Prostate gland (tissue), 2 donors: ENCODE results near the gene TBC1D2B. TPM values are rescaled to one million over a fixed set of nuclear protein-coding genes. Genes with fewer than 3 reads are reported as not detected.
A peak's percentile ranks its signal among the peaks of the same experiment; 100 is the strongest.

Source experiments
- DNase-seq: peaks from one replicate; pipeline ENCODE4 v3.0.0-alpha.2; 2019; ENCODE audit warnings: low spot score
- H3K27ac ChIP-seq, 2 donors: fragments of 200-600 bp; sonication (generic); 2 replicates each; pipeline ENCODE4 v1.5.1; 2017 to 2019
- H3K27me3 ChIP-seq: fragments of 200-600 bp; sonication (generic); replicated peaks from 2 replicates; pipeline ENCODE4 v1.5.1; 2019; ENCODE audit not compliant: insufficient read depth
- H3K36me3 ChIP-seq, 2 donors: fragments of 200-600 bp; sonication (generic); 1 replicate in 1 of 2; 2 replicates in 1 of 2; pipeline versions ENCODE4 v1.5.1 to v1.8.1; 2017 to 2019
- H3K4me1 ChIP-seq: fragments of 200-600 bp; sonication (generic); replicated peaks from 2 replicates; pipeline ENCODE4 v1.5.1; 2019
- H3K4me3 ChIP-seq, 2 donors: fragments of 200-600 bp; sonication (generic); 2 replicates each; pipeline ENCODE4 v1.5.1; 2017 to 2019
- H3K9me3 ChIP-seq: fragments of 200-600 bp; sonication (generic); 2 replicates; pipeline ENCODE4 v1.5.1; 2017
- POLR2A ChIP-seq: fragments of 450-650 bp; IDR thresholded peaks from one replicate; pipeline ENCODE4 v1.6.1; 2016; ENCODE audit warnings: antibody characterized with exemption, mild to moderate bottlenecking
- POLR2AphosphoS5 ChIP-seq: sonication (generic); formaldehyde crosslinking; IDR thresholded peaks from one replicate; pipeline ENCODE4 v1.6.1; 2017; ENCODE audit warnings: antibody characterized with exemption
- WGBS: methylation state at CpG from one replicate; pipeline ENCODE4 v1.1.5; 2018; 5-methylcytosine and 5-hydroxymethylcytosine counted together
- intact Hi-C: fragments of 100-400 bp; cut with DNase I; formaldehyde crosslinking; loops from one replicate; pipeline ENCODE4 v1.14.2; 2022
- total RNA-seq, 2 donors: library from RNA; depleted of rRNA; stranded (reverse); fragments of >200 nt; gene quantifications; one replicate each; pipeline ENCODE4 v1.1.0, GENCODE V29; 2016
- TF ChIP-seq, protein P1 (sequence below), 4 experiments: fragments of 200-600 bp in 2 of 4; fragments of 450-650 bp in 2 of 4; sonication (generic) in 2 of 4; IDR thresholded peaks; 1 replicate in 3 of 4; 2 replicates in 1 of 4; pipeline ENCODE4 v1.5.1; 2016 to 2019; ENCODE audit warnings: antibody characterized with exemption in 4 of 4, mild to moderate bottlenecking in 2 of 4, moderate library complexity in 2 of 4

TBC1D2B gene
- total RNA-seq, 2 donors from 2014 or later: 21.5 to 49.5 TPM

DNA sequence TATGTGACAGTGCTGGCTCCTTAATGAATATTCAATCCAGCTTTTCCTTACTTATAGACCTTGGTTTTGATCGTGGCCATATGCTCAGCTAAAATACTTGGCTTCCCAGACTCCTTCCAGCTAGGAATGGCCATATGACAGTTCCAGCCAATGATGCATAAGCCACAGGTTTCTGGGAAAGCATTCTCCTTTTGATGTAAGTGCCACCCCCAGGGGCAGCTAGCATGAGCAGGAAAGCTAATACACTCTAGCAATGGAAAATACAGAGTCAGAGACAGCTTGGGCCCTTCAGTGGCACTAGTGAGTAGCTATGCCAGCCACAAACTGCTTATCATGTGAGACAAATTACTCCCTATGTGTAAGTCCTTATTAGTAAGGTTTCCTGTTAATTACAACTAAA, 26.7 kb downstream of the TBC1D2B start:
- Histone ChIP-seq H3K27ac (no peak overlapping the region), H3K9me3 (no peaks in the 10 kb centered on the region), H3K36me3 (peaks cover 0 to 3% of the 10 kb centered on the region in 2 donors), H3K4me1 (peaks cover 14% of the 10 kb centered on the region), H3K27me3 (no peaks in the 10 kb centered on the region), H3K4me3 (no peak overlapping the region)
- DNase-seq: no peak
- TF ChIP-seq POLR2AphosphoS5: no peak
- no peak for TF ChIP-seq POLR2A
- TF ChIP-seq, protein P1, sequence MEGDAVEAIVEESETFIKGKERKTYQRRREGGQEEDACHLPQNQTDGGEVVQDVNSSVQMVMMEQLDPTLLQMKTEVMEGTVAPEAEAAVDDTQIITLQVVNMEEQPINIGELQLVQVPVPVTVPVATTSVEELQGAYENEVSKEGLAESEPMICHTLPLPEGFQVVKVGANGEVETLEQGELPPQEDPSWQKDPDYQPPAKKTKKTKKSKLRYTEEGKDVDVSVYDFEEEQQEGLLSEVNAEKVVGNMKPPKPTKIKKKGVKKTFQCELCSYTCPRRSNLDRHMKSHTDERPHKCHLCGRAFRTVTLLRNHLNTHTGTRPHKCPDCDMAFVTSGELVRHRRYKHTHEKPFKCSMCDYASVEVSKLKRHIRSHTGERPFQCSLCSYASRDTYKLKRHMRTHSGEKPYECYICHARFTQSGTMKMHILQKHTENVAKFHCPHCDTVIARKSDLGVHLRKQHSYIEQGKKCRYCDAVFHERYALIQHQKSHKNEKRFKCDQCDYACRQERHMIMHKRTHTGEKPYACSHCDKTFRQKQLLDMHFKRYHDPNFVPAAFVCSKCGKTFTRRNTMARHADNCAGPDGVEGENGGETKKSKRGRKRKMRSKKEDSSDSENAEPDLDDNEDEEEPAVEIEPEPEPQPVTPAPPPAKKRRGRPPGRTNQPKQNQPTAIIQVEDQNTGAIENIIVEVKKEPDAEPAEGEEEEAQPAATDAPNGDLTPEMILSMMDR (IDR thresholded peaks at IDR 0.05): no peak
- WGBS: 54% methylated on average over 1 of the region's 1 CpG
- intact Hi-C loops: no loop called here

DNA sequence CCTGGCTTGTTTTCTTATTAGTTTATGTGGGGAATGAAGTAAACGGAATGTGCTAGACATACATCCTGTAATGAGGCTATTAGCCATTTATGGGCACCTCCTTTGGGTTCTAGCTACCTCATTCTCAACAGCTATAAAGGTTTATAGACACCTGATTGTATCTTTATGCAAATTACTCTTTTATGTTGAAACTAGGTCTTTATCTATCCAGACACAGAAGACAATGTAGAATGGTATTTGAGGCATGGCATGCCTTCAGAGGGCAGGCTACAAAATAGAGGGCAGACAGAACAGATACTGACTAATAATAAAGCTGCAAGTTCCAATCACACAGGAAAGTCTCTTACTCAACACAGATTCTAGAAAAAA, 27.1 kb downstream of the TBC1D2B start:
- intact Hi-C loops: no loop called here
- H3K27me3 ChIP-seq: no peaks in the 10 kb centered on the region
- TF ChIP-seq, protein P1 (IDR thresholded peaks at IDR 0.05): no peak
- no peak for TF ChIP-seq POLR2A

GRCh38 chr15:78049691-78050440, 27.6 kb downstream of the TBC1D2B start:
- peaks cover 0 to 3% of the 10 kb centered on the region in 2 donors for H3K36me3 ChIP-seq
- WGBS: 23% methylated on average over 7 of the region's 7 CpGs
- no peak overlapping the region for H3K4me3 ChIP-seq
- no peak overlapping the region for H3K27ac ChIP-seq
- peaks cover 14% of the 10 kb centered on the region for H3K4me1 ChIP-seq
- no peaks in the 10 kb centered on the region for H3K9me3 ChIP-seq
- no peak for DNase-seq
- intact Hi-C loops: no loop called here
- TF ChIP-seq POLR2AphosphoS5 (no peak), POLR2A (no peak)
- TF ChIP-seq, protein P1 (IDR thresholded peaks at IDR 0.05): no peak
- H3K27me3 ChIP-seq: no peaks in the 10 kb centered on the region

More for the DNA sequence above, 27.1 kb downstream of the TBC1D2B start:
- no peak overlapping the region for H3K27ac ChIP-seq
- H3K36me3 ChIP-seq: peaks cover 0 to 3% of the 10 kb centered on the region in 2 donors
- H3K9me3 ChIP-seq: no peaks in the 10 kb centered on the region
- H3K4me1 ChIP-seq: peaks cover 14% of the 10 kb centered on the region
- no peak for DNase-seq
- no peak overlapping the region for H3K4me3 ChIP-seq
- 19% methylated on average over 1 of the region's 1 CpG for WGBS

- WGBS: 74% methylated on average over 5 of the region's 5 CpGs
- no peak for DNase-seq
- no peaks in the 10 kb centered on the region for H3K27me3 ChIP-seq
- peaks cover 14% of the 10 kb centered on the region for H3K4me1 ChIP-seq
- TF ChIP-seq POLR2A: no peak
- no peak overlapping the region for H3K4me3 ChIP-seq
- peaks cover 0 to 3% of the 10 kb centered on the region in 2 donors for H3K36me3 ChIP-seq
- no peaks in the 10 kb centered on the region for H3K9me3 ChIP-seq
- intact Hi-C loops: no loop called here
- H3K27ac ChIP-seq: no peak overlapping the region
Observed at GRCh38 chr15:78048628-78048920, 28.9 kb downstream of the TBC1D2B start.

DNA sequence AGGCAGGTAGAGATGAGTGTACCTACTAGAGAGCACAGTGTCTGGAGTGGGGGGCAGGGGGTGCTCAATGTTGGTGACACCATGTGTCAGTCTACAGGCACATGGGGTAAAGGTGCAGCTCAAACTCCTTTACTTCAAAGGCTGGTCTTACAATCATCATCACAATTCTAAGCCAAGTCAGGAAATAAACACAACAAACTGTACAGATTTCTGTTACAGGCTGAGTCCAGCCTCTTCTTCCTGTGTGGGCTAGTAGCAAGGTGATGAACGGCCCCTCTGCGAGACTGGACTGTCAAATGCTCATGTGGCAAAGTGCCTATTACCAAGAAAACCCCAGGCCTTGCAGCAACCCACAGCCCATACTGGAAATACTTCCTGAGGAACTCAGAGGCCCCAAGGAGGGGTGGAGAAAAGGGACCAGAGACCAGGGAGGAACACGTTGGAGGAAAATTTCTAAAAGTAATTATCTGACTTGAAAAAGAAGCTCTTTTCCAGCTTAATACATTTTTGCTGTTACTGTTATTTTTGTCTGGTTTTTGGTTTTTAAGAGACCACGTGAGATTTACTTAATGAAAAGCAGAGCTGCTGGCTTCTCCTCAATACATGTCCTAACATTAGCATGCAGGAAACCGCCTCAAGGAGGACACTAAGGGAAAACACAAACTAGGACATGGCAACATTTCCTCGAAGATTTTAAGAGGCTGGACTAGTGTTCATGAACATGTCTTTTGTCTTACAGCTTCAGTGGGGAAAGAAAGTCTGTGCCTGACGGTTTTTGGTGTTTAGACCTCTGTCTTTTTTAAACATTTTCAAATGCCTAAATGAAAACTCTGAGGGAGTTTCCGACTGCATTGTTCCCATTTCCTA, 29.5 kb downstream of the TBC1D2B start:
- Histone ChIP-seq H3K4me1 (peaks cover 14% of the 10 kb centered on the region), H3K27ac (peak overlapping the region in 1 of 2 donors; percentile 31), H3K36me3 (peaks cover 0 to 3% of the 10 kb centered on the region in 2 donors), H3K9me3 (no peaks in the 10 kb centered on the region), H3K27me3 (no peaks in the 10 kb centered on the region), H3K4me3 (no peak overlapping the region)
- intact Hi-C loops: no loop called here
- TF ChIP-seq, protein P1 (IDR thresholded peaks at IDR 0.05): no peak
- TF ChIP-seq POLR2A (no peak), POLR2AphosphoS5 (no peak)
- WGBS: 34% methylated on average over 8 of the region's 8 CpGs
- DNase-seq: no peak
